Esophagus squamous epithelium (tissue), 5 donors: Measurements from ENCODE around the gene SCN8A. TPM values are rescaled to one million over a fixed set of nuclear protein-coding genes. Genes with fewer than 3 reads are reported as not detected.

Experiments
- DNase-seq: peaks from one replicate; lab custom pipeline; 2025; lab: John Stamatoyannopoulos, UW
- H3K27ac ChIP-seq, 4 donors: fragments of 200-600 bp; sonication (generic); one replicate each; pipeline ENCODE4 v1.5.1; 2016 to 2019; ENCODE audit warnings: mild to moderate bottlenecking in 1 of 4
- H3K27me3 ChIP-seq, 4 donors: fragments of 200-600 bp; sonication (generic); 1 replicate in 3 of 4; 2 replicates in 1 of 4; pipeline versions ENCODE4 v1.5.1 to v1.6.0; 2017 to 2021; ENCODE audit warnings: antibody characterized with exemption in 1 of 4
- H3K36me3 ChIP-seq, 3 donors: fragments of 200-600 bp; sonication (generic); one replicate each; pipeline ENCODE4 v1.5.1; 2016 to 2019
- H3K4me1 ChIP-seq, 3 donors: fragments of 200-600 bp; sonication (generic); one replicate each; pipeline ENCODE4 v1.5.1; 2017 to 2019
- H3K4me3 ChIP-seq, 4 donors: fragments of 200-600 bp; sonication (generic); 1 replicate in 3 of 4; 2 replicates in 1 of 4; pipeline ENCODE4 v1.5.1; 2016 to 2019; ENCODE audit warnings: mild to moderate bottlenecking in 2 of 4, moderate library complexity in 1 of 4
- H3K9me3 ChIP-seq, 3 donors: fragments of 200-600 bp; sonication (generic); one replicate each; pipeline ENCODE4 v1.5.1; 2016 to 2019
- CTCF ChIP-seq, 6 experiments: fragments of 450-650 bp in 4 of 6; fragments of 200-600 bp in 2 of 6; sonication (generic) in 2 of 6; IDR thresholded peaks; one replicate each; pipeline ENCODE4 v1.5.1; 2016 to 2019; ENCODE audit warnings: antibody characterized with exemption in 6 of 6, mild to moderate bottlenecking in 4 of 6, moderate library complexity in 4 of 6
- POLR2A ChIP-seq, 4 donors: fragments of 450-650 bp; IDR thresholded peaks; one replicate each; pipeline ENCODE4 v1.6.1; 2017; ENCODE audit warnings: antibody characterized with exemption in 4 of 4, mild to moderate bottlenecking in 4 of 4, moderate library complexity in 3 of 4
- WGBS, 2 donors: methylation state at CpG; one replicate each; pipeline ENCODE4 v1.1.5; 2018; 5-methylcytosine and 5-hydroxymethylcytosine counted together
- intact Hi-C: fragments of 100-400 bp; cut with DNase I; formaldehyde crosslinking; loops from one replicate; pipeline ENCODE4 v1.15.0; 2022
- total RNA-seq, 4 donors: library from RNA; depleted of rRNA; stranded (reverse); fragments of >200 nt; gene quantifications; one replicate each; pipeline ENCODE4 v1.1.0, GENCODE V29; 2016
- donor health status: DM: yes; HTN: yes; CAD: no.

Gene SCN8A
- total RNA-seq, 4 donors from 2014 or later = 0.11 to 1.1 (median 0.40) TPM

- Histone ChIP-seq H3K4me1 (no peaks in the 10 kb centered on the region), H3K36me3 (no peaks in the 10 kb centered on the region), H3K4me3 (no peak overlapping the region), H3K27me3 (no peaks in the 10 kb centered on the region), H3K9me3 (no peaks in the 10 kb centered on the region), H3K27ac (no peak overlapping the region)
- no peak for TF ChIP-seq POLR2A (IDR thresholded peaks at IDR 0.05)
- no peak for TF ChIP-seq CTCF (IDR thresholded peaks at IDR 0.05)
- intact Hi-C loops = no loop called here
- no peak for DNase-seq
These were observed 163.1 kb downstream of the SCN8A start for GRCh38 chr12:51753980-51754675.

GRCh38 chr12:51755251-51755650, 164.2 kb downstream of the SCN8A start:
- no peaks in the 10 kb centered on the region for H3K36me3 ChIP-seq
- no peak overlapping the region for H3K27ac ChIP-seq
- TF ChIP-seq POLR2A (IDR thresholded peaks at IDR 0.05) = no peak
- intact Hi-C loops = no loop called here
- DNase-seq = no peak
- 90 to 100% methylated on average over 1 to 2 of the region's 2 CpGs for WGBS, 2 donors
- H3K4me3 ChIP-seq = no peak overlapping the region
- H3K27me3 ChIP-seq = no peaks in the 10 kb centered on the region
- no peaks in the 10 kb centered on the region for H3K9me3 ChIP-seq
- no peaks in the 10 kb centered on the region for H3K4me1 ChIP-seq

GRCh38 chr12:51759175-51759574, 168.1 kb downstream of the SCN8A start:
- intact Hi-C loops = no loop called here
- Histone ChIP-seq H3K9me3 (no peaks in the 10 kb centered on the region), H3K4me3 (no peak overlapping the region)

GRCh38 chr12:51759695-51760094, 168.7 kb downstream of the SCN8A start:
- no peaks in the 10 kb centered on the region for H3K9me3 ChIP-seq
- TF ChIP-seq CTCF (IDR thresholded peaks at IDR 0.05) (no peak), POLR2A (IDR thresholded peaks at IDR 0.05) (no peak)
- no peaks in the 10 kb centered on the region for H3K36me3 ChIP-seq
- H3K27ac ChIP-seq = no peak overlapping the region
- no peaks in the 10 kb centered on the region for H3K4me1 ChIP-seq
- no peak overlapping the region for H3K4me3 ChIP-seq
- intact Hi-C loops = no loop called here
- no peak for DNase-seq
- H3K27me3 ChIP-seq = no peaks in the 10 kb centered on the region

More at GRCh38 chr12:51759175-51759574, 168.1 kb downstream of the SCN8A start:
- Histone ChIP-seq H3K27ac (no peak overlapping the region), H3K4me1 (no peaks in the 10 kb centered on the region), H3K36me3 (no peaks in the 10 kb centered on the region), H3K27me3 (no peaks in the 10 kb centered on the region)
- no peak for TF ChIP-seq CTCF (IDR thresholded peaks at IDR 0.05)
- no peak for TF ChIP-seq POLR2A (IDR thresholded peaks at IDR 0.05)
- DNase-seq = no peak

- H3K4me1 ChIP-seq = no peaks in the 10 kb centered on the region
- no peak for TF ChIP-seq POLR2A (IDR thresholded peaks at IDR 0.05)
- TF ChIP-seq CTCF (IDR thresholded peaks at IDR 0.05) = no peak
- intact Hi-C loops = no loop called here
- H3K27ac ChIP-seq = no peak overlapping the region
- no peaks in the 10 kb centered on the region for H3K36me3 ChIP-seq
- DNase-seq = no peak
- WGBS, 2 donors = 71 to 88% methylated on average over 1 of the region's 1 CpG
- H3K4me3 ChIP-seq = no peak overlapping the region
- H3K27me3 ChIP-seq = no peaks in the 10 kb centered on the region
- no peaks in the 10 kb centered on the region for H3K9me3 ChIP-seq
These were observed 169.2 kb downstream of the SCN8A start for GRCh38 chr12:51760231-51760630.

GRCh38 chr12:51763743-51764142, 172.7 kb downstream of the SCN8A start:
- no peak for TF ChIP-seq POLR2A (IDR thresholded peaks at IDR 0.05)
- no peak for TF ChIP-seq CTCF (IDR thresholded peaks at IDR 0.05)

More at GRCh38 chr12:51763743-51764142, 172.7 kb downstream of the SCN8A start:
- Histone ChIP-seq H3K36me3 (no peaks in the 10 kb centered on the region), H3K9me3 (no peaks in the 10 kb centered on the region), H3K27ac (no peak overlapping the region), H3K4me3 (no peak overlapping the region), H3K27me3 (no peaks in the 10 kb centered on the region), H3K4me1 (no peaks in the 10 kb centered on the region)
- intact Hi-C loops = no loop called here
- DNase-seq = no peak
